GM12891 (cell line): ENCODE data around the gene SLC16A8.

Experiments
- DNase-seq: peaks from one replicate; pipeline ENCODE4 v3.0.0; 2011; ENCODE audit warnings: low spot score; ENCODE audit not compliant: insufficient read length
- FAIRE-seq: peaks from 2 replicates; lab custom pipeline; 2011; peaks lifted over from hg19 to GRCh38; lab: Jason Lieb, UNC
- PAX5 ChIP-seq: IDR thresholded peaks from 2 replicates; pipeline ENCODE4 v1.6.1; 2011; ENCODE audit warnings: low read length, moderate library complexity, mild to moderate bottlenecking; ENCODE audit not compliant: insufficient read depth, severe bottlenecking
- POLR2A ChIP-seq: IDR thresholded peaks from 2 replicates; pipeline ENCODE4 v1.6.1; 2011; ENCODE audit warnings: low read depth, low read length, control low read depth
- POLR2AphosphoS5 ChIP-seq: IDR thresholded peaks from 2 replicates; pipeline ENCODE4 v1.6.1; 2011; ENCODE audit warnings: low read depth, low read length, control low read depth
- POU2F2 ChIP-seq: IDR thresholded peaks from 2 replicates; pipeline ENCODE4 v1.6.1; 2011; ENCODE audit warnings: low read depth, mild to moderate bottlenecking, control low read depth, low read length, moderate library complexity
- SPI1 ChIP-seq: IDR thresholded peaks from 2 replicates; pipeline ENCODE4 v1.6.1; 2011; ENCODE audit warnings: low read depth, low read length, control low read depth
- TAF1 ChIP-seq: IDR thresholded peaks from 2 replicates; pipeline ENCODE4 v1.6.1; 2011; ENCODE audit warnings: low read depth, low read length, control low read depth

The SLC16A8 gene

GRCh38 chr22:38103641-38104040 is 19.7 kb upstream of the SLC16A8 start:
- FAIRE-seq (no peak), DNase-seq (no peak)
- TF ChIP-seq TAF1 (no peak), PAX5 (no peak), POLR2AphosphoS5 (no peak), SPI1 (no peak), POU2F2 (no peak), POLR2A (no peak)

- no peak for FAIRE-seq
- no peak for TF ChIP-seq POLR2AphosphoS5
- TF ChIP-seq SPI1: no peak
- no peak for TF ChIP-seq POLR2A
- no peak for TF ChIP-seq PAX5
- TF ChIP-seq TAF1: no peak
- TF ChIP-seq POU2F2: no peak
Measured at GRCh38 chr22:38098410-38099249, 14.6 kb upstream of the SLC16A8 start.

GRCh38 chr22:38097557-38098409 is 13.8 kb upstream of the SLC16A8 start:
- DNase-seq (no peak), FAIRE-seq (no peak)
- no peak for TF ChIP-seq POLR2A
- TF ChIP-seq PAX5: no peak
- TF ChIP-seq POLR2AphosphoS5: no peak
- no peak for TF ChIP-seq SPI1
- no peak for TF ChIP-seq POU2F2
- TF ChIP-seq TAF1: no peak

More at GRCh38 chr22:38098410-38099249, 14.6 kb upstream of the SLC16A8 start:
- no peak for DNase-seq

GRCh38 chr22:38097058-38097457 is 13.1 kb upstream of the SLC16A8 start:
- DNase-seq (no peak), FAIRE-seq (no peak)
- TF ChIP-seq PAX5: no peak
- TF ChIP-seq SPI1: no peak
- TF ChIP-seq POLR2AphosphoS5: no peak
- TF ChIP-seq POU2F2: no peak
- no peak for TF ChIP-seq POLR2A
- TF ChIP-seq TAF1: no peak

- DNase-seq (no peak), FAIRE-seq (no peak)
- TF ChIP-seq TAF1: no peak
- no peak for TF ChIP-seq PAX5
- no peak for TF ChIP-seq SPI1
- no peak for TF ChIP-seq POLR2A
- TF ChIP-seq POU2F2: no peak
- no peak for TF ChIP-seq POLR2AphosphoS5
Measured at GRCh38 chr22:38089474-38089851, 5.5 kb upstream of the SLC16A8 start.

GRCh38 chr22:38088629-38089473 is 4.9 kb upstream of the SLC16A8 start:
- no peak for FAIRE-seq
- TF ChIP-seq POLR2AphosphoS5 (no peak), POU2F2 (no peak)
- no peak for DNase-seq

GRCh38 chr22:38087855-38088254 is 3.9 kb upstream of the SLC16A8 start:
- DNase-seq (no peak), FAIRE-seq (no peak)
- TF ChIP-seq POU2F2 (no peak), POLR2A (no peak), PAX5 (no peak), TAF1 (no peak), SPI1 (no peak), POLR2AphosphoS5 (no peak)

- TF ChIP-seq POU2F2: no peak
- no peak for TF ChIP-seq TAF1
- no peak for TF ChIP-seq POLR2A
- no peak for TF ChIP-seq POLR2AphosphoS5
- TF ChIP-seq SPI1: no peak
- no peak for TF ChIP-seq PAX5
- DNase-seq: no peak
- no peak for FAIRE-seq
Measured at GRCh38 chr22:38086942-38087341, 3.0 kb upstream of the SLC16A8 start.
